Measurements from ENCODE around the gene HOMER1. TPM values are rescaled to one million over a fixed set of nuclear protein-coding genes. Genes with fewer than 3 reads are reported as not detected.

The HOMER1 gene
- total RNA-seq, 4 donors from 2014 or later: 23.5 to 51.0 (median 33.0) TPM

DNA sequence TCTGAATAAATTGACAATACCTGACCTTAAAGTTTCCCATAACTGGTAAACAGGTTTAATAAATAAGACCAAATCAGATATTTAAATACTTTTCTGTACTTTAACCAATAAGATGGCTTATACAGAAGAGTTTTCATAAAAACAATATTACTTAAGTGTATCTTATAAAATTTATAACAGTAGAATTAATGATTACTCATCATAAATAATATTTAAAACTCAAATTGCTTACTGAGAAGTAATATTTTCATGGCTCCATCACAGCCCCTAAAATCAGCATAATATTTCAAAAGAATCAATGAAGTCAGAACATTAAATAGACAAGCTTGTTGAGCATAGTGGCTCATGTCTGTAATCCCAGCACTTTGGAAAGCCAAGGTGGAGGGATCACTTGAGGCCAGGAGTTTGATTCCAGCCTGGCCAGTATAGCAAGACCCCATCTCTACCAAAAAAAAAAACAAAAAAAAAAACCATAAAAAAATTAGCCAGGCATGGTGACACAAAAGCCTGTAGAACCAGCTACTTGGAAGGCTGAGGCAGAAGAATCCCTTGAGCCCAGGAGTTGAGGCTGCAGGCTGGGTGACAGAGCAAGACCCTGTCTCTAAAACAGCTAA lies 23.5 kb downstream of the HOMER1 start:
- Histone ChIP-seq H3K36me3 (no peaks in the 10 kb centered on the region), H3K9me3 (no peaks in the 10 kb centered on the region), H3K4me1 (peaks cover 48 to 53% of the 10 kb centered on the region in 2 donors), H3K27ac (peak overlapping the region; percentile 62 to 83 (median 74)), H3K4me3 (no peak overlapping the region), H3K27me3 (no peaks in the 10 kb centered on the region)
- in situ Hi-C loops (cut with MboI; ENCODE audit: low sequenced_read_pairs in 4 of 4): no loop called here
- ATAC-seq (peak in 1 of 2 donors; percentile 9), DNase-seq (no peak)
- intact Hi-C loops (cut with DNase I; ENCODE audit: low total_unique reads): loop anchor here (10.0 kb wide), 1 partner anchor 764 kb away; the partner anchor contains the start of gene SERINC5
- TF ChIP-seq POLR2A (IDR thresholded peaks at IDR 0.05): no peak
- TF ChIP-seq, protein P1, sequence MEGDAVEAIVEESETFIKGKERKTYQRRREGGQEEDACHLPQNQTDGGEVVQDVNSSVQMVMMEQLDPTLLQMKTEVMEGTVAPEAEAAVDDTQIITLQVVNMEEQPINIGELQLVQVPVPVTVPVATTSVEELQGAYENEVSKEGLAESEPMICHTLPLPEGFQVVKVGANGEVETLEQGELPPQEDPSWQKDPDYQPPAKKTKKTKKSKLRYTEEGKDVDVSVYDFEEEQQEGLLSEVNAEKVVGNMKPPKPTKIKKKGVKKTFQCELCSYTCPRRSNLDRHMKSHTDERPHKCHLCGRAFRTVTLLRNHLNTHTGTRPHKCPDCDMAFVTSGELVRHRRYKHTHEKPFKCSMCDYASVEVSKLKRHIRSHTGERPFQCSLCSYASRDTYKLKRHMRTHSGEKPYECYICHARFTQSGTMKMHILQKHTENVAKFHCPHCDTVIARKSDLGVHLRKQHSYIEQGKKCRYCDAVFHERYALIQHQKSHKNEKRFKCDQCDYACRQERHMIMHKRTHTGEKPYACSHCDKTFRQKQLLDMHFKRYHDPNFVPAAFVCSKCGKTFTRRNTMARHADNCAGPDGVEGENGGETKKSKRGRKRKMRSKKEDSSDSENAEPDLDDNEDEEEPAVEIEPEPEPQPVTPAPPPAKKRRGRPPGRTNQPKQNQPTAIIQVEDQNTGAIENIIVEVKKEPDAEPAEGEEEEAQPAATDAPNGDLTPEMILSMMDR (IDR thresholded peaks at IDR 0.05 in 4 of 5, conservative IDR thresholded peaks at IDR 0.05 in 1 of 5): no peak

DNA sequence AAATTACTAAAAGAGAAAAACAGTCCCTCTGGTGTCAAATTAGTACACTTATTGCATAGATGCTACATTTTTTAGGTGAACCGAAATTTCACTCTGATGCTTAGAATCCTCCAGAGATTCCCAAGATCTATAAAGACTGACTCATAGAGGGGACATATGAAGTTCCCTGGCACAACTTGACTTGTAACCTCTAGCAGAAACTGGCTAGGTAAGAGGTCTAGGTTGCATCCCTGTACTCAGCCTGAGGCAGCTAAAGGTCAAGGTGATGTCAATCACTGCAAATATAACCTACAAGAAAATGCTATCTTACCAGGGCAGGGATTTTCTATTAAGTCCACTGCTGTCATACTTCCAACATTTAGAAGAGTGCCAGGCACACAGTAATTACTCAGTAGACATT lies 24.2 kb downstream of the HOMER1 start:
- TF ChIP-seq POLR2A (IDR thresholded peaks at IDR 0.05): no peak
- TF ChIP-seq, protein P1 (IDR thresholded peaks at IDR 0.05 in 4 of 5, conservative IDR thresholded peaks at IDR 0.05 in 1 of 5): no peak
- peaks cover 51 to 52% of the 10 kb centered on the region in 2 donors for H3K4me1 ChIP-seq
- in situ Hi-C loops (cut with MboI; ENCODE audit: low sequenced_read_pairs in 4 of 4): no loop called here
- peak overlapping the region; percentile 62 to 83 (median 74) for H3K27ac ChIP-seq
- DNase-seq (no peak), ATAC-seq (peak in 1 of 2 donors; percentile 28)
- H3K9me3 ChIP-seq: no peaks in the 10 kb centered on the region
- H3K4me3 ChIP-seq: no peak overlapping the region
- no peaks in the 10 kb centered on the region for H3K27me3 ChIP-seq
- intact Hi-C loops (cut with DNase I; ENCODE audit: low total_unique reads): loop anchor here (10.0 kb wide), 2 partner anchors 585 to 765 kb away; partner anchors contain the start of gene SERINC5
- no peaks in the 10 kb centered on the region for H3K36me3 ChIP-seq

DNA sequence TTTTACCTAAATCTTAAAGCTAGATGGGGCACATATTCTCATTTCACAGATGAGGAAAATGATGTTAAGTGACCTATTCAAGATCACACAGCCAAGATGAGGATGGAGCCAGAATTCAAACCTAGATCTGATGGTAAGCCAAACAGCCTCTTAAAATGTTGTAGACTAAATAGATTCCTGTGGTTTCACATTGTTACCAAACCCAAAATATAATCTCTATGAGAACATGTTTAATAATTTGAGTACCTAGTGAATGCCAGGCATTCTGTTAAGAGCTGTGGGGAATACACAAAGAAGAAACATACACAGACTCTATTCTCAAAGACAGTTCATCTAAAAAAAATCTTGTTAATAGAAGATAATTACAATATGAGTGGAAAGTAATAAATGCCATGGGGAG lies 25.2 kb downstream of the HOMER1 start:
- Histone ChIP-seq H3K27ac (peak overlapping the region; percentile 62 to 83 (median 74)), H3K9me3 (no peaks in the 10 kb centered on the region), H3K27me3 (no peaks in the 10 kb centered on the region), H3K36me3 (no peaks in the 10 kb centered on the region), H3K4me1 (peaks cover 42% of the 10 kb centered on the region in 2 donors), H3K4me3 (no peak overlapping the region)
- ATAC-seq: no peak
- no peak for TF ChIP-seq POLR2A (IDR thresholded peaks at IDR 0.05)
- TF ChIP-seq, protein P1 (IDR thresholded peaks at IDR 0.05 in 4 of 5, conservative IDR thresholded peaks at IDR 0.05 in 1 of 5): no peak
- intact Hi-C loops (cut with DNase I; ENCODE audit: low total_unique reads) (loop anchor here (10.0 kb wide), 1 partner anchor 584 kb away; no protein-coding TSS in a partner anchor), in situ Hi-C loops (cut with MboI; ENCODE audit: low sequenced_read_pairs in 4 of 4) (no loop called here)
- DNase-seq: no peak

DNA sequence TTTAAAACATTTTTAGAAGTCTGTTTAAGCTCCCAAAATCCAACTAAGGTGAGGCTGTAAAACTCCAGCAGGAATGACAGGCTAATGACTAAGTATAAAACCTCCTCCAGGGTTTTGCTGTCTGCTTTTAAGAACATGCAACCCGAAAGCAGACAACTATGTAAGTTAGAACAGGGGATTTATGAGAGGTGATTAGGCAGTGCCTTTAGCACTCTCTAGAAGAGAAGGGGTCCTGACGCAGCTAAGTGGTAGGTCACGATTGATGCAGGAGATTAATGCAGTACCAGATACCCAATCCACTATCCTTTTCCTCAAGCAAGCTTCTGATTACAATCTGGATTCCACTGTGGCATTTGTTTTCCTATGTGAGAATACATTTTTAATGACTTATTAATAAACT lies 25.9 kb downstream of the HOMER1 start:
- H3K27ac ChIP-seq: peak overlapping the region; percentile 62 to 83 (median 74)
- in situ Hi-C loops (cut with MboI; ENCODE audit: low sequenced_read_pairs in 4 of 4) (no loop called here), intact Hi-C loops (cut with DNase I; ENCODE audit: low total_unique reads) (loop anchor here (10.0 kb wide), 1 partner anchor 583 kb away; no protein-coding TSS in a partner anchor)
- ATAC-seq (no peak), DNase-seq (no peak)
- H3K9me3 ChIP-seq: no peaks in the 10 kb centered on the region
- peaks cover 36 to 39% of the 10 kb centered on the region in 2 donors for H3K4me1 ChIP-seq
- H3K4me3 ChIP-seq: no peak overlapping the region
- H3K27me3 ChIP-seq: no peaks in the 10 kb centered on the region
- H3K36me3 ChIP-seq: no peaks in the 10 kb centered on the region
- TF ChIP-seq, protein P1 (IDR thresholded peaks at IDR 0.05 in 4 of 5, conservative IDR thresholded peaks at IDR 0.05 in 1 of 5): no peak
- TF ChIP-seq POLR2A (IDR thresholded peaks at IDR 0.05): no peak

Measured in gastrocnemius medialis (tissue), 4 donors.